Activated CD4-positive, alpha-beta memory T cell treated with anti-CD3 and anti-CD28 coated beads for 36 hours (primary cell): ENCODE measurements around the gene INSRR. TPM values are rescaled to one million over a fixed set of nuclear protein-coding genes. Genes with fewer than 3 reads are reported as not detected.
A peak's percentile ranks its signal among the peaks of the same experiment; 100 is the strongest.

Experiments used
- CTCF ChIA-PET: fragments of 350-600 bp; sonication (Branson Sonifier 250); formaldehyde crosslinking; loops from one replicate; lab custom pipeline; 2021; ENCODE audit warnings: antibody characterized with exemption, inconsistent platforms; lab: Charles Lee
- POLR2A ChIA-PET: fragments of 350-600 bp; sonication (Branson Sonifier 250); formaldehyde crosslinking; loops from one replicate; lab custom pipeline; 2021; ENCODE audit warnings: antibody characterized with exemption; lab: Charles Lee
- DNase-seq: peaks from one replicate; pipeline ENCODE4 v3.0.0-alpha.2; 2020
- H3K27ac Mint-ChIP-seq: one replicate; pipeline ENCODE4 v1.8.0; 2021; ENCODE audit warnings: mixed read lengths
- H3K27me3 Mint-ChIP-seq: one replicate; pipeline ENCODE4 v1.8.0; 2021; ENCODE audit warnings: mixed read lengths
- H3K36me3 Mint-ChIP-seq: one replicate; pipeline ENCODE4 v1.8.0; 2021; ENCODE audit warnings: mixed read lengths
- H3K4me1 Mint-ChIP-seq: one replicate; pipeline ENCODE4 v1.8.0; 2021; ENCODE audit warnings: low read depth, mixed read lengths
- H3K4me3 Mint-ChIP-seq: one replicate; pipeline ENCODE4 v1.8.0; 2021; ENCODE audit warnings: mild to moderate bottlenecking, mixed read lengths
- H3K9me3 Mint-ChIP-seq: one replicate; pipeline ENCODE4 v1.8.0; 2021; ENCODE audit warnings: mixed read lengths
- intact Hi-C: fragments of 100-400 bp; cut with micrococcal nuclease; formaldehyde crosslinking; loops from one replicate; pipeline ENCODE4 v1.15.1; 2023
- total RNA-seq, 2 experiments: library from RNA; stranded (reverse); gene quantifications; one replicate each; pipeline ENCODE4 v1.2.3, GENCODE V29; 2021

INSRR gene
- total RNA-seq, 2 experiments from 2014 or later = 0.05 to 0.14 TPM

DNA sequence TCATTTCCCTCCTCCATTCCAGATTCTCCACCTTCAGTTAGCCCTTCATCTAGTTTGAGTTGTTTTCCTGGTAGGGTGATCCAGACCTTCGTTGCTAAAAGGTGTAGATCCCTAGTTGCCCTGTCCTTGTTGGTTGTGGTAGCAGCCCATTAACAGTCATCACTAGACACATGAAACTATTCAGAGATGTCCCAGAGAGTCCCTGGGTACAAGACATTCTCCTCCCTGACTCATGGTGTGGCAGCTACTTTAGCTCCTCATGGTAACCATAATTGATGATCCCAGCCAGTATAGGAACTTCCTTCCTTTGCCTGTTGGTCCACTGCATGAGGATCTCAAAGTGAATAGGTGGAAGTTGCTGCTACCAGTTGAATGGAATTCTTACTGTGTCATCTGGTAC, 36.2 kb downstream of the INSRR start:
- Mint-ChIP-seq H3K9me3 (no peaks in the 10 kb centered on the region), H3K4me3 (no peak overlapping the region), H3K27me3 (no peaks in the 10 kb centered on the region), H3K4me1 (peaks cover 37% of the 10 kb centered on the region), H3K36me3 (no peaks in the 10 kb centered on the region), H3K27ac (peak overlapping the region; percentile 64)
- intact Hi-C loops = no loop called here
- ChIA-PET POLR2A (interaction anchor here (1.0 to 1.1 kb wide), 2 partner anchors 11 to 56 kb away, joined by 3 to 4 read pairs; partner anchors contain the start of gene PRCC), CTCF (interaction anchor here (0.8 to 7.3 kb wide), 8 partner anchors 11 to 133 kb away, joined by 3 to 38 read pairs (median 6); partner anchors contain the start of gene NTRK1)
- no peak for DNase-seq

DNA sequence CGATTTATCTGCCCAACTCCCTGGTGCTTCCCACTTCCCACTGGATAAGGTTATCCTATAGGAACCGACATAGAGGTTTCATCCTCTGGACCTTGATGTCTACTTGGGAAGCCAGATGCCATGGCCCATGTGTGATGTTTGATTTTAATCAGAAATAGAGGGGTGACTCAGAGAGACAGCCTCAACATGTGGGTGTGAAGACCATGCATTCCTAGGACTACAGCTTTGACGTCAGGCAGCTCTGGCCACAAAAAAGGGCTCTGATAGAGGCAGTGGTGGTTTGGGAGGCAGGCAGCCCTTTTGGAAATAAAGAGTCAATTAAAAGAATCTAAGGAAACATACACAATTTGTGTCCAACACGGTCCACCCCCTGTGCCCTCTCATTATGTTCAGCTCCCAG, 37.1 kb downstream of the INSRR start:
- DNase-seq = peak; percentile 79
- Mint-ChIP-seq H3K9me3 (no peaks in the 10 kb centered on the region), H3K27ac (peak overlapping the region; percentile 75), H3K4me1 (peaks cover 41% of the 10 kb centered on the region), H3K27me3 (no peaks in the 10 kb centered on the region), H3K36me3 (no peaks in the 10 kb centered on the region), H3K4me3 (no peak overlapping the region)
- intact Hi-C loops = no loop called here
- POLR2A ChIA-PET = interaction anchor here (1.0 to 1.1 kb wide), 3 partner anchors 12 to 55 kb away, joined by 3 to 5 read pairs (median 4); partner anchors contain the start of gene PRCC
- CTCF ChIA-PET = interaction anchor here (0.8 to 7.3 kb wide), 7 partner anchors 12 to 132 kb away, joined by 3 to 38 read pairs (median 5); partner anchors contain the start of gene NTRK1

DNA sequence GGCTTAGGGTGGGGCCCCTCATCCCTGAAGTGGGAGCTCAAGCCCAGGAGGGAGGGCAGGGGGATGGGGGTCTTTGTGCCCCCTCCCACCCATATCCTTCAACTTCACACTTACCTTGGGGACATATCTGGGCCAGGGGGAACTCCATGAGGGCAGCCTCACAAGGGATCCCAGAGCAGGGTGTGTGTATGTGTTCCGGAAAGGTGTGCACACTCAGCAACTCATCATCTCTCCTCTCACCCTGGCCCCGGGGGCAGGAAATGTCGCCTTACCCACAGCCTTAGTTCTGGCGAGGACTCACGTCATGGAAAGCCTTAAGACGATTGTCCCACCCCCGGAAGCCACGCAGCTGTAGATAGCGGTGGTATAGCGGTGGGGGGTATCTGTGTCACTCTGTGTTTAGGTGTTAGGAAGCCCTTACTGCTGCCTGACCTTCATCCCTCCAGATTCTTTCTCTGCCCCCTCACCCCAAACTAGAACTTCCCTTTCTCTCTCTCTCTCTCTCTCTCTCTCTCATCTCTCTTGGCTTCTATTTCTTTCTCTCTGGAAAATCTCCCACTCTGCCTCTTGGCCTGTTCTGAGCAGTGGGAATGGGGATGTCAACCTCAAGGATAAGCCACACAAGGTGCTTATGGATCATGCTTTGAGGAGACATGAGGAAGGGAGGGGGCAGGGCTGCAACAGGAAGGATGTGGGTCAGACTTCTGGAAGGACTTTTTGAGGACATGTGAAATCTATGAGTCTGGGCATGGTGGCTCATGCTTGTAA, 42.2 kb downstream of the INSRR start, which contains the start of gene SH2D2A:
Gene SH2D2A, minus strand, starts transcription at position 288 of the 768 bp plus-strand sequence. Its CDS starts 140 bp downstream, at position 148.
- peak within 1 kb of the TSS; percentile 99 for H3K27ac Mint-ChIP-seq
- no peaks in the 10 kb centered on the region for H3K9me3 Mint-ChIP-seq
- peak within 1 kb of the TSS; percentile 96 for H3K4me3 Mint-ChIP-seq
- POLR2A ChIA-PET = interaction anchor here (0.6 to 1.7 kb wide), 6 partner anchors 9 to 65 kb away, joined by 3 to 6 read pairs (median 4); partner anchors contain the start of gene HDGF
- peaks cover 50% of the 10 kb centered on the region for H3K4me1 Mint-ChIP-seq
- CTCF ChIA-PET = interaction anchor here (0.9 to 8.6 kb wide), 5 partner anchors 12 to 75 kb away, joined by 3 to 80 read pairs (median 5); partner anchors contain the start of genes INSRR and NTRK1
- intact Hi-C loops = loop anchor here (1.0 to 5.0 kb wide), 8 partner anchors 9 to 326 kb away; partner anchors contain the start of genes HDGF, ISG20L2, METTL25B and MRPL24
- peaks cover 50% of the 10 kb centered on the region for H3K36me3 Mint-ChIP-seq
- DNase-seq = peak; percentile 98
- H3K27me3 Mint-ChIP-seq = no peaks in the 10 kb centered on the region

DNA sequence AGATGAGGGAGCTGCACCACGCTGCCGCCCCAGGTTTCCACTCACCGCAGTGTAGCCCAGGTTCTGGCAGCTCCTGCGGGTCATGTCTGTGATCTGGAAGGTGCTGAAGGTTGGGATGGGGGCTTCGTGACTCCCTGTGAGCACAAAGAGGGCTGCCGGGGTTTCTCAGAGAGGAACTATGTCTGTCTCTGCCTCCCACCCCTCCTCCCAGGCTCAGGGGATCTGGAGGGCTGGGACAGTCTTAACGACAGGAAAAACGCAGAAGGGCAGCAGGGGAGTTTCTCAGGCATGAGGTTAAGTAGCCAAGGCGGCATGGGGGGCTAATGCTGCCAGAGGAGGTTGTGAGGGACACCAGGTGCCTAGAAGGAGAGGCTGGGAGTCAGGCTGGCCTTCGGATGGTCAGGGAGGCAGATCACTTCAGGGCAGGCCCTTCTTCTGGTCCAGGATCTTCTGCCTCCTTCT, 42.9 kb downstream of the INSRR start:
- intact Hi-C loops = loop anchor here (1.0 to 5.0 kb wide), 8 partner anchors 9 to 326 kb away; partner anchors contain the start of genes HDGF, ISG20L2, METTL25B and MRPL24
- H3K36me3 Mint-ChIP-seq = peaks cover 57% of the 10 kb centered on the region
- peak overlapping the region; percentile 96 for H3K4me3 Mint-ChIP-seq
- peaks cover 51% of the 10 kb centered on the region for H3K4me1 Mint-ChIP-seq
- no peaks in the 10 kb centered on the region for H3K27me3 Mint-ChIP-seq
- CTCF ChIA-PET = interaction anchor here (0.7 to 8.6 kb wide), 5 partner anchors 16 to 75 kb away, joined by 5 to 80 read pairs (median 9); partner anchors contain the start of genes INSRR and NTRK1
- DNase-seq = no peak
- H3K9me3 Mint-ChIP-seq = no peaks in the 10 kb centered on the region
- POLR2A ChIA-PET = interaction anchor here (0.9 to 1.7 kb wide), 4 partner anchors 8 to 65 kb away, joined by 4 to 6 read pairs (median 4); partner anchors contain the start of gene HDGF
- peak overlapping the region; percentile 99 for H3K27ac Mint-ChIP-seq

DNA sequence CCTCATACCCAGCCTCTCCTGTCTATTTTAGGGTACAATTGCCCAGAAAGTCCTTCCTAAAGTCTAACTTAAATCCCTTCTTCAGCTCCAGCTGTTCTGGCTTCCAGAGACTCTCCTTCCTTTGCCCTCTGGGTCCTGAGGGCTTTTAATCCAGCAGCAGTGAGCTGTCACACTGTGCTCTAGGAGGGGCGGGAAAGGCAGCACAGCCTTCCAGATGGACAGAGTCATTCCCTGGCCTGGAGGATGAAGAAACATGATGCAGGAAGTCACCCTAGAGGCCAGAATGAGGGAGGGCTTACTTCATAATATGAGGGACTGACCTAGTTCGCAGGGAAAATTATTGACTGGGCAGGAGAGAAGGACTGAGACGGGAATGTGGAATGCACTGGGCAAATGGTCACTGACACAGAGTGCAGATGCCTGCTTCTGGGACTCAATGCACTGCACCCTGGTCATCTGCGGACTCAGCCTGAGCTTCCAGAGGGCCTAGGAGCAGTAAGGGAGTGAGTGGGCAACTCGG, 43.5 kb downstream of the INSRR start:
- Mint-ChIP-seq H3K27ac (peak overlapping the region; percentile 99), H3K27me3 (no peaks in the 10 kb centered on the region), H3K9me3 (no peaks in the 10 kb centered on the region), H3K36me3 (peaks cover 63% of the 10 kb centered on the region), H3K4me1 (peaks cover 52% of the 10 kb centered on the region), H3K4me3 (peak overlapping the region; percentile 96)
- DNase-seq = no peak
- CTCF ChIA-PET = interaction anchor here (0.7 to 8.6 kb wide), 7 partner anchors 15 to 89 kb away, joined by 3 to 80 read pairs (median 9); partner anchors contain the start of genes INSRR, METTL25B and NTRK1
- intact Hi-C loops = loop anchor here (5.0 kb wide), 3 partner anchors 47 to 327 kb away; partner anchors contain the start of genes MRPL24 and NTRK1
- POLR2A ChIA-PET = interaction anchor here (1.0 to 1.7 kb wide), 3 partner anchors 8 to 17 kb away, joined by 5 to 6 read pairs (median 5); no protein-coding TSS in a partner anchor

DNA sequence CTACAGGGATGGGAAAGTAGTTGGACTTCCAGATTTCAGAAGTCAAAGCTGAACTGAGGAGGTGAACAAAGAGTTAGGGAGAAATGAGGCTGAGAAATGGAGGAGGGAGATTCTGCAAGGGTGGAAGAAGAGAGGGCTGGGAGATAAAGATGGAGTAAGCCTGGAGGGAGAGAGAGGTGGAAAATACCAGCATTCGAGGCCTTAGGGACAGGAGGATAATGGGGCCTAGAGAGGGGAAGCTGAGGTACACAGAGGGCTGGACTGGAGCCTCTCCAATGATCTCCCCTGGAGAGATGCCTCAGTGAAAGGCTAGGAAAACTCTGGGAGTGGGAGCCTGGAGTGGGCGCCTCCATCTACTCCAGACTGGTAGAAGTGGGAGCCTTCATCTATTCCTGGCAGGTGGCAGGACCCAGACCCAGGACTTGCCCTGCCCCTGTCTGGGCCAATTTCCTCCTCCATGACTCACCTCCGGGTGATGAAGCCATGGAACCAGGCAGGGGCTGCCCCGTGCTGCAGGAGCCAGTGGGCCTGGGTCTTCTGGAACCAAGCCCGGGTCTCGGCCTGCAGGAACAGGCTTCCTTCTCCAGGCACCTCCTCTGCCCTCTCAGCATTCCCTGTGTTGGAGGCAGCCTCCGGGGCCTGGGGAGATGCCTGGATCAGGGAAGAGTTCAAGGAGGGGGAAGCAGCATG, 44.2 kb downstream of the INSRR start:
- Mint-ChIP-seq H3K27ac (peak overlapping the region; percentile 99), H3K4me1 (peaks cover 55% of the 10 kb centered on the region), H3K9me3 (no peaks in the 10 kb centered on the region), H3K36me3 (peaks cover 69% of the 10 kb centered on the region), H3K4me3 (peak overlapping the region; percentile 96), H3K27me3 (no peaks in the 10 kb centered on the region)
- intact Hi-C loops = loop anchor here (5.0 kb wide), 3 partner anchors 48 to 328 kb away; partner anchors contain the start of genes MRPL24 and NTRK1
- peak; percentile 73 for DNase-seq
- POLR2A ChIA-PET = interaction anchor here (0.9 to 3.7 kb wide), 6 partner anchors 10 to 63 kb away, joined by 3 to 14 read pairs (median 5); partner anchors contain the start of genes HDGF and NTRK1
- CTCF ChIA-PET = interaction anchor here (0.7 to 8.6 kb wide), 15 partner anchors 14 to 244 kb away, joined by 3 to 80 read pairs (median 4); partner anchors contain the start of genes INSRR, METTL25B, NTRK1 and PRCC

DNA sequence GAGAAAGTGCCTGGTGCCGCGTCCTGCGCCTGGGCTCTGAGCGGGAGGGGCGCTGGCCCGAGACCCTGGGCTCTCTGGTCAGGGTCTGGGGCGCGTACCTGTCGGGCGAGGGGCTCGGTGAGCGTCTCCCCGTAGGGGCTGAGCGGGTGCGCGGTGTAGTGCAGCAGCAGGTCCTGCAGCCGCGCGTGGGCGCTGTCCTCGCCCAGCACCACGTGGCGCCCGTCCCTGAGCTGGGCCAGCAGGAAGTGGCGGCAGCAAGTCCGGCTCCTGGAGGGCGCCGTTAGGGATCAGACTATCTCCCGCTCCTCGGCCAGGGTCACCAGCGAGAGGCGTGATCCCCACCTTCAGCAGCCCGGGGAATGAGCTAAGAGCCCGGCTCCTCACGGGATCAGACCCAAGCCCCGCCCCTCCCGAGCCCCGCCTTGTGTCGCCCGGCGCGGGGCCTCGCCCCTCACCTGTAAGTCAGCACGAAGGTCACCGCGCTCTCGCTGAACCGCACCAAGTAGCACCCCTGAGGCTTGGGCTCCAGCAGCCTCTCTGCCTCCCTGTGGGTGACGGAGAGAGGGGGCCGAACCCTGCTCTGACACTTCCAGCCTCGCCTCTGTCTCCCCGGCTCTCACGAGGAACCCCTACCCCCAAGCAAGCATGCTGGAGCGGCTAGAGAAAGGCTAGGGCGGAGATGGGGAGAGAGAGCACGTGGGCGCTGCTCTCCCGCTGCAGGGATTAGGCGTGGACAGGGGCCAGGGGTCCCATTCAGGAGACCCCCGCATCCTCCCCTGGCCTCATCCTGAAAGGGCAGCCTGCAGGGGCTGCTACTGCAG, 45.0 kb downstream of the INSRR start:
- Mint-ChIP-seq H3K27me3 (no peaks in the 10 kb centered on the region), H3K4me3 (peak overlapping the region; percentile 96), H3K9me3 (no peaks in the 10 kb centered on the region), H3K4me1 (peaks cover 59% of the 10 kb centered on the region), H3K27ac (peak overlapping the region; percentile 99), H3K36me3 (peaks cover 75% of the 10 kb centered on the region)
- CTCF ChIA-PET = interaction anchor here (0.7 to 8.6 kb wide), 16 partner anchors 13 to 243 kb away, joined by 3 to 80 read pairs (median 4); partner anchors contain the start of genes INSRR, METTL25B, NTRK1 and PRCC
- intact Hi-C loops = no loop called here
- POLR2A ChIA-PET = interaction anchor here (0.9 to 3.7 kb wide), 6 partner anchors 9 to 62 kb away, joined by 3 to 14 read pairs (median 5); partner anchors contain the start of genes HDGF and NTRK1
- peak; percentile 81 for DNase-seq

DNA sequence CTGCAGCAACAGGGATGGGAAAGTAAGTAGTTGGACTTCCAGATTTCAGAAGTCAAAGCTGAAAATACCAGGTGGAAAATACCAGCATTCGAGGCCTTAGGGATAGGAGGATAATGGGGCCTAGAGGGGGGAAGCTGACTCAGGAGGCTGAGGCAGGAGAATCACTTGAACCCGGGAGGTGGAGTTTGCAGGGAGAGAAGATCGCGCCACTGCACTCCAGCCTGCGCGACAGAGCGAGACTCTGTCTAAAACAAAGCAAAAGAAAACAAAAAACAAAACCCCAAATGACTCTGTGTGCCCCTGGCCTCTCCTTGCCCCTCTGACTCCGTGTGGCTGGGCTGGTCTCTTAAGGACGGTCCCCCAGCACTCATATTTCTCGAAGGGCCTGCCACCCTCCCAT, 45.6 kb downstream of the INSRR start:
- peak overlapping the region; percentile 96 for H3K4me3 Mint-ChIP-seq
- no peaks in the 10 kb centered on the region for H3K9me3 Mint-ChIP-seq
- CTCF ChIA-PET = interaction anchor here (1.0 to 8.6 kb wide), 9 partner anchors 12 to 124 kb away, joined by 3 to 80 read pairs (median 6); partner anchors contain the start of genes INSRR and NTRK1
- no peak for DNase-seq
- H3K27me3 Mint-ChIP-seq = no peaks in the 10 kb centered on the region
- intact Hi-C loops = no loop called here
- H3K4me1 Mint-ChIP-seq = peaks cover 64% of the 10 kb centered on the region
- POLR2A ChIA-PET = interaction anchor here (1.7 to 3.7 kb wide), 2 partner anchors 8 to 47 kb away, joined by 5 to 14 read pairs; partner anchors contain the start of gene NTRK1
- H3K36me3 Mint-ChIP-seq = peaks cover 81% of the 10 kb centered on the region
- peak overlapping the region; percentile 99 for H3K27ac Mint-ChIP-seq

DNA sequence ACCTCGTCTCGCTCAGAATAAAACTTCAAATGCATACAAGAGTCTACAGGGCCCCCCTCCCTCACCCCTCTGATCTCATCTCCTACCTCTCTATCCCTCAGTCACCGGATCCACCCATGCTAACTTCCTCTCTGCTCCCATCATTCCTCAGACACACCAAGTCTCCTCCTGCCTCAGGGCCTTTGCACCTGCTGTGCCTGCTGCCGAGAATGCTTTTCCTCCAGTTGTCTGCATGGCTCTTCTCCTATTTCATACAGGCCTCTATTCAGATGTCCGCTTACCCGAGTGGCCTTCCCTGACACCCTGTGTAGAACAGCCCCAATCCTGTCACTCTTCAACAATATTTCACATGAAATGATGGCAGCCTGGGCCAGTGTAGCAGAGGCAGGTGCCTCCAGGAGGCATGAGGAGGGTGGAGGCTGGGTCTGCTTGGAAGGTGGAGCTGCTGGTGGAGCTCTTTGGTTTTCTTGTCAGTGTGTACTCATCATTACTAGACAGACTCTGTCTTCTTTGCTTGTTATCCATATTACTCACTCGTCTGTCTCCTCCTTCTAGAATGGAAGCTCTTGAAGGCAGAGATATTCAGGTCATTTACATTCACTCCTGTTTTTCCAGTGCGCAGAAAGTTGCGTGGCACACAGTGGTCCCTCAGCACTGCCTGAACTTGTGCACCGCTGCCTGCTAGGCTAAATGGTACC, 46.5 kb downstream of the INSRR start:
- ChIA-PET POLR2A (interaction anchor here (1.8 to 3.7 kb wide), 2 partner anchors 10 to 48 kb away, joined by 6 to 14 read pairs; partner anchors contain the start of gene NTRK1), CTCF (interaction anchor here (0.6 to 8.6 kb wide), 8 partner anchors 11 to 123 kb away, joined by 3 to 80 read pairs (median 5); partner anchors contain the start of genes INSRR and NTRK1)
- Mint-ChIP-seq H3K27me3 (no peaks in the 10 kb centered on the region), H3K36me3 (peaks cover 89% of the 10 kb centered on the region), H3K9me3 (no peaks in the 10 kb centered on the region), H3K4me1 (peaks cover 67% of the 10 kb centered on the region), H3K4me3 (peak overlapping the region; percentile 96), H3K27ac (peak overlapping the region; percentile 99)
- DNase-seq = no peak
- intact Hi-C loops = no loop called here
